ENCODE results near the gene ZNF431.
"Not testable (repeated sequence)": the region's sequence is repeated elsewhere in the genome, so short reads cannot be mapped to it uniquely, and the experiment has no call there.

ZNF431 gene

GRCh38 chr19:21141787-21142464 lies at the start of gene ZNF431:
TSS of gene ZNF431 (plus strand) at chr19:21142040. CDS start at chr19:21142184, 144 bp downstream.
- peak; percentile 66 for DNase-seq

GRCh38 chr19:21092109-21092508 lies 49.7 kb upstream of the ZNF431 start:
- DNase-seq, result no peak

GRCh38 chr19:21094347-21095025 lies 47.4 kb upstream of the ZNF431 start:
- no peak for DNase-seq

- no peak for DNase-seq
Measured at GRCh38 chr19:21098291-21098690, 43.5 kb upstream of the ZNF431 start.

DNA sequence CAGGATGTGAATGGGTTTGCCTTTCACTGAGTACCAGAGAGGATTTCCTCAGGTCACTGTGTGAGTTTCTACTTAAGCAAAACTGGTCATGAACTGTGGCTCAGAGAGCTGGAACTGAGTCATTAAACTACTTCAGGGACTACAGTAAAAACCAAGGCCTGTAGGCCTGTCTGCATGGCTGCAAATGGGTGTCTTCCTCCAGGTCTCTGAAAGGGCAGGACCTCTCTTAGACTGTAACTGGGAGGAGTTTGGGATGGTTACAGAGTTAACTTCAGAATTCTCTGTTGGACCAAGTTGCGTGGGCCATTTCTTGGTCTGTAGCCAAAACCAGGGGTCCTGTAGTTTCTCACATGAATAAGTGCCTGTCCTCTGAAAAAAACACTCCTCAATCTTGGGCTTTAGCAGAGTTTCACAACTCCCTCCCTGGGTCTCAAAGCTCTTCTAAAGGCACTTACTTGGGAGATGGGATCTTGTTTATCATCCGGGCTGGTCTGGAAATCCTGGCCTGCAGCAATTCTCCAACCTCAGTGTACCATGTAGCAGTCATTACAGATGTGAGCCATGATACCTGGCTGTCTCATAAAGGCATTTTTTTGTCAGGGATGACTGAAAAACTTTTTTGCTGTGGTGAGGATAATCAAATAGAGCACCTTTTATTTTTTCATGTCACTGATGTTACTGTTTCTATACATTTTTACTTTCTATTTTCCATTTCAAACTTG lies 40.2 kb upstream of the ZNF431 start:
- DNase-seq, result no peak

- no peak for DNase-seq
Measured at GRCh38 chr19:21109116-21109515, 32.7 kb upstream of the ZNF431 start.

DNA sequence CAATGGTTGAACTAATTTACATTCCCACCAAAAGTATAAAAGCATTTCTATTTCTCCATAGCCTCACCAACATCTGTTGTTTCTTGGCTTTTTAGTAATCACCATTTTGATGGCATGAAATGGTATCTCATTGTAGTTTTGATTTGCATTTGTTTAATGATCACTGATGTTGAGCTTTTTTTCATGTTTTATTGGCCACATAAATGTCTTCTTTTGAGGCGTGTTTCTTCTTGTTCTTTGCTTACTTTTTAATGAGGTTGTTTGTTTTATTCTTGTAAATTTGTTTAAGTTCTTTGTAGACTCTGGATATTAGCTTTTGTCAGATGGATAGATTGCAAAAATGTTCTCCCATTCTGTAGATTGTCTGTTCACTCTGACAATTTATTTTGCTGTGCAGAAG lies 31.7 kb upstream of the ZNF431 start:
- no peak for DNase-seq

GRCh38 chr19:21115430-21115829 lies 26.4 kb upstream of the ZNF431 start:
- no peak for DNase-seq

GRCh38 chr19:21117041-21117907 lies 24.6 kb upstream of the ZNF431 start:
- no peak for DNase-seq

- no peak for DNase-seq
Measured at GRCh38 chr19:21126078-21126477, 15.8 kb upstream of the ZNF431 start.

DNA sequence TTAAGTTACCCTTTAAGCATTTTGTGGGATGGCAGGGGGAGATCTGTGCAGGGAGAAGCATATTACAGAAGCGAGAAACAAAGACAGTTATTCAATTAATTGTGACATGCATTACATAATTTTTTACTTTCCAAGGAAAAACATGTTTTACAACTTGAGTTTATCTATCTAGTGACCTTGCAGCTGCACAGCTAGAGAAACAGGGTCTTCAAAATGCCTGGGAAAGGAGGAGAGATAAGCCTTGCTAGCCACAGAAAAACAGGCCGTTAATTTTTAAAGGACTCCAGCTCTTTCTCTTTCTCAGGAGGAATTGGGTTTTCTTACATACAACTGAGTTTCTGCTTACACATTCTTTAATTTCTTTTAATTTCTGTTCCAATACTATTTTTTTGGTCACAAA lies 14.8 kb upstream of the ZNF431 start:
- no peak for DNase-seq

DNA sequence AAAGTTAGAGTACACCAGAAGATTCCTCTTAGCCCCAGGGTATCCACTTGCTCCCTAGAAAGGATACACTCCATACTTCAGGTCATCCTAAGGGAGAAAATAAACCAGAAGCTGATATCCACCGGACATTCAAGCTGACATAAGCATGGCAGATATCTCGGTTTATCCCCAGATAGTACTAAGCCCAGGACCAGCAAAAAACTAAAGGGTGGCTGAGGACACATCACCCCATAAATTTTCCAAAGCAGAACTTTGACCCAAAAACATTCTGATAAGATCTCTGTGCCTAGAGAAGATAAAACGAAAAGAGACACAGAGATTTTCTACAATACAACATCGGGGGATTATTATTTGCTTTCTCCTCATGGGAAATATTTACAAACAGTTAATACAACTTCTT lies 13.9 kb upstream of the ZNF431 start:
- no peak for DNase-seq

DNA sequence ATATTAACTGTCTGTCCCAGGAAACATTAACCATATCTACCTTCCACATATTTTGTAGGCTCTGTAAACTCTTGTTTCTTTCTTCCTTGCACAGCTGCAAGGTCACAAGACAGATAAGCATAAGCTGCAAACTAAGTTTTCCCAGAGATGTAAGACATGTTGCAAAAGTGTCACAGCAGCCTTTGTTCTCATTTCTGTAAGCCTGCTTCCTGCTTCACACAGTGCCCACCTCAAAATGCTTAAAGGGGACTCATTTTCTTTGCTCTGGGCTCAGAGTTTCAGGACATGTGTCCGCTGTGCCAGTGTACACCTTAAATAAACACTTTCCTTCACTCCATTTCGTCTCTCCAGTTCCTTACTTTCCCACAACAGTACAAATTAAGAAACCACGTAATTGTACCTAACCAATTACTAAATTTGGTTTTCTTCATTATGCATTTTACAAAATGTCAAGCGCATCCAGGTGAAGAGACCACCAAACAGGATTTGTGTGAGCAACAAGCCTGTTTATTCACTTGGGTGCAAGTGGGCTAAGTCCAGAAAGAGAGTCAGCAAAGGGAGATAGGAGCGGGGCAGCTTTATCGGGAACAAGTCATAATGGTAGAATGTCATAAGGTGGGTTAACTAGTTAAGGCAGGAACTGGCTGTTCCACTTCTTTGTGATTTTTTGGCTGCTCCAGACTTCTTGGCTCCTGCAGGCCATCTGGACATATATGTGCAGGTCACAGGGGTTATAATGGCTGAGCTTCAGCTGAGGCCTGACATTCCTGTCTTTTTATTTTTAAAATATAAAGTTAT lies 12.7 kb upstream of the ZNF431 start:
- no peak for DNase-seq

DNA sequence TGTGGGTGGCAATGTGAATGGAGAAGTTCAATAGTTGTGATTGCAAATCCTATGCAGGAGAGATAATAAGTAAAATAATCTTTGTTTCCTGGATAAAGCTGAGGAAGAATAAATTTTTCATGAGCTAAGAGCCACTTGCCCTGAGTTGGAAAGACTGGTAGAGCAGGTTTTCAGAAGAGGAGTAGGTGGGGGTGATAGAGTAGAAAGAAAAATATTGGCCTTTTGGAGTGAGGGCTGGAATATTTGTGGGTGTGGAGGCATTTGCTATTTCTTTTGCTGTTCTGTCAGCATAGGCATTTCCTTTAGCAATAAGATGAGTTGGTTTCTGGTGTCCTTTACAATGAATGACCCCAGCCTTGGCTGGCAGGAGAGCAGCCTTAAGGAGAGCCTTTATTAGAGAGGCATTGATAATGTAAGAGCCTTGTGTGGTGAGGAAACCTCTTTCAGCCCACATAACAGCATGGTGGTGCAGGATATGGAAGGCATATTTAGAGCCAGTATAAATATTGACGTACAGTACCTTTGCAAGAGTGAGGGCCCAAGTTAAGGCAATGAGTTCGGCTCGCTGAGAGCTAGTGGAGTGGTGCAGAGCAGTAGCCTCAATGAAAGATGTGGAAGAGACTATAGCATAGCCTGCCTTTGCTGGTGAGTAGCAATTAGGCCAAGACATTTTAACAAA lies 11.6 kb upstream of the ZNF431 start:
- no peak for DNase-seq

GRCh38 chr19:21133633-21134032 lies 8.2 kb upstream of the ZNF431 start:
- no peak for DNase-seq

- no peak for DNase-seq
Measured at GRCh38 chr19:21134934-21135366, 6.9 kb upstream of the ZNF431 start.

GRCh38 chr19:21135433-21135832 lies 6.4 kb upstream of the ZNF431 start:
- no peak for DNase-seq

GRCh38 chr19:21138130-21138529 lies 3.7 kb upstream of the ZNF431 start:
- DNase-seq, result no peak

- DNase-seq, result not testable (repeated sequence)
Measured at GRCh38 chr19:21141006-21141405, 834 bp upstream of the ZNF431 start.

DNA sequence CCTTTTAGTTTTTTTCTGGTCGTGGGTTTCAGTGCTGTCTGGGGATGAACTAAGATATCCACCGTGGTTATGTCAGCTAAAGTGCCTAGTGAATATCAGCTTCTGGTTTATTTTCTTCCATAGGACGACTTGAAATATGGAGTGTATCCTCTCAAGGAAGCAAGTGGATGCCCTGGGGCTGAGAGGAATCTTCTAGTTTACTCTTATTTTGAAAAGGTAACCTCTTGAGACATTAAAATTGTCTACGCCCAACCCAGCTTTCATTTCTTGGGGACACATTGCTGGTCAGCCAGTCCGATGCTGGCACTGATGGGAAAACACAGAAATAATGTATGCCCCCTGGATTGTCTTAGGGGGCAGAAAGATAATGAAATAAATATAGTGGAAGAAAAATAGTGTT lies 1.6 kb downstream of the ZNF431 start:
- no peak for DNase-seq

DNA sequence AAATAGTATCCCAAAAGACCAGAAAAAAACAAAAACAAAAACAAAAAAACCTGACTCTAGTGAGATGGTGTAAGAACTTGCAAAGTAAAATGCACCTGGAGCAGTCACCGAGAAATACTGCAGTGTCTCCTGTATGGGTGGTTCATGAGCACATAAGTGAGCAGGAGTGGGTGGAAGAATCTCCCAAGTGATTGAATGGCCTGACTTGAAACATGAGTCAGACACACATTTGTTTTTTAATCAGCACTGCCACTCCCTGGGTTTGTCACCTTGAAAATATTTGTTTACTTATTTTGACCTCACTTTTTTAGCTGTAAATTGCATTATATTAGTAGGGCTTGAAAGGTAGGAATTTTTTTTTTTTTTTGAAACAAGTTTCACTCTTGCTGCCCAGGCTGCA lies 2.0 kb downstream of the ZNF431 start:
- no peak for DNase-seq

DNA sequence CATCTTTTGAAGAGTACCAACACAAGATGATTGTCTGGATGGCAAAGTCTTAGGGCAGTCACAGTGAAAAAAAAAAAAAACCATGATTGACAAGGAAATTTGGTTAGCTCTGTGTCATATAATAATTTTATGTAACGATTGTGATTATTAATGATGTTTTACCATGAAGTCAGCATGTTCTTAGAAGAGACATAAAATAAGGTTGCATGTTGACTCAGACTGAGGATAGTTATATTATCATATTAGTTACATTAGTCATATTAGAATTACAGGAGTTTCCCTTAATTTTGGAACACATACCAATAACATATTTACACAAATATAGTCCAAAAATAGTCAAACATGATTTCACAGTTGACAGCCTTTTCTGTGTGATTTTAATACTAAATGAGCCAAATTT lies 5.7 kb downstream of the ZNF431 start:
- no peak for DNase-seq

Measured in NCI-H2227 treated with DMSO at 0.1 percent for 48 hours (cell line).